ENCODE results near the gene MAP3K7. TPM values are rescaled to one million over a fixed set of nuclear protein-coding genes. Genes with fewer than 3 reads are reported as not detected.

The MAP3K7 gene
- total and polyA plus RNA-seq, 2 experiments from 2014 or later = 33.2 to 47.1 TPM

GRCh38 chr6:90483956-90484355, 102.9 kb downstream of the MAP3K7 start (continued):
- TF ChIP-seq, protein P1, sequence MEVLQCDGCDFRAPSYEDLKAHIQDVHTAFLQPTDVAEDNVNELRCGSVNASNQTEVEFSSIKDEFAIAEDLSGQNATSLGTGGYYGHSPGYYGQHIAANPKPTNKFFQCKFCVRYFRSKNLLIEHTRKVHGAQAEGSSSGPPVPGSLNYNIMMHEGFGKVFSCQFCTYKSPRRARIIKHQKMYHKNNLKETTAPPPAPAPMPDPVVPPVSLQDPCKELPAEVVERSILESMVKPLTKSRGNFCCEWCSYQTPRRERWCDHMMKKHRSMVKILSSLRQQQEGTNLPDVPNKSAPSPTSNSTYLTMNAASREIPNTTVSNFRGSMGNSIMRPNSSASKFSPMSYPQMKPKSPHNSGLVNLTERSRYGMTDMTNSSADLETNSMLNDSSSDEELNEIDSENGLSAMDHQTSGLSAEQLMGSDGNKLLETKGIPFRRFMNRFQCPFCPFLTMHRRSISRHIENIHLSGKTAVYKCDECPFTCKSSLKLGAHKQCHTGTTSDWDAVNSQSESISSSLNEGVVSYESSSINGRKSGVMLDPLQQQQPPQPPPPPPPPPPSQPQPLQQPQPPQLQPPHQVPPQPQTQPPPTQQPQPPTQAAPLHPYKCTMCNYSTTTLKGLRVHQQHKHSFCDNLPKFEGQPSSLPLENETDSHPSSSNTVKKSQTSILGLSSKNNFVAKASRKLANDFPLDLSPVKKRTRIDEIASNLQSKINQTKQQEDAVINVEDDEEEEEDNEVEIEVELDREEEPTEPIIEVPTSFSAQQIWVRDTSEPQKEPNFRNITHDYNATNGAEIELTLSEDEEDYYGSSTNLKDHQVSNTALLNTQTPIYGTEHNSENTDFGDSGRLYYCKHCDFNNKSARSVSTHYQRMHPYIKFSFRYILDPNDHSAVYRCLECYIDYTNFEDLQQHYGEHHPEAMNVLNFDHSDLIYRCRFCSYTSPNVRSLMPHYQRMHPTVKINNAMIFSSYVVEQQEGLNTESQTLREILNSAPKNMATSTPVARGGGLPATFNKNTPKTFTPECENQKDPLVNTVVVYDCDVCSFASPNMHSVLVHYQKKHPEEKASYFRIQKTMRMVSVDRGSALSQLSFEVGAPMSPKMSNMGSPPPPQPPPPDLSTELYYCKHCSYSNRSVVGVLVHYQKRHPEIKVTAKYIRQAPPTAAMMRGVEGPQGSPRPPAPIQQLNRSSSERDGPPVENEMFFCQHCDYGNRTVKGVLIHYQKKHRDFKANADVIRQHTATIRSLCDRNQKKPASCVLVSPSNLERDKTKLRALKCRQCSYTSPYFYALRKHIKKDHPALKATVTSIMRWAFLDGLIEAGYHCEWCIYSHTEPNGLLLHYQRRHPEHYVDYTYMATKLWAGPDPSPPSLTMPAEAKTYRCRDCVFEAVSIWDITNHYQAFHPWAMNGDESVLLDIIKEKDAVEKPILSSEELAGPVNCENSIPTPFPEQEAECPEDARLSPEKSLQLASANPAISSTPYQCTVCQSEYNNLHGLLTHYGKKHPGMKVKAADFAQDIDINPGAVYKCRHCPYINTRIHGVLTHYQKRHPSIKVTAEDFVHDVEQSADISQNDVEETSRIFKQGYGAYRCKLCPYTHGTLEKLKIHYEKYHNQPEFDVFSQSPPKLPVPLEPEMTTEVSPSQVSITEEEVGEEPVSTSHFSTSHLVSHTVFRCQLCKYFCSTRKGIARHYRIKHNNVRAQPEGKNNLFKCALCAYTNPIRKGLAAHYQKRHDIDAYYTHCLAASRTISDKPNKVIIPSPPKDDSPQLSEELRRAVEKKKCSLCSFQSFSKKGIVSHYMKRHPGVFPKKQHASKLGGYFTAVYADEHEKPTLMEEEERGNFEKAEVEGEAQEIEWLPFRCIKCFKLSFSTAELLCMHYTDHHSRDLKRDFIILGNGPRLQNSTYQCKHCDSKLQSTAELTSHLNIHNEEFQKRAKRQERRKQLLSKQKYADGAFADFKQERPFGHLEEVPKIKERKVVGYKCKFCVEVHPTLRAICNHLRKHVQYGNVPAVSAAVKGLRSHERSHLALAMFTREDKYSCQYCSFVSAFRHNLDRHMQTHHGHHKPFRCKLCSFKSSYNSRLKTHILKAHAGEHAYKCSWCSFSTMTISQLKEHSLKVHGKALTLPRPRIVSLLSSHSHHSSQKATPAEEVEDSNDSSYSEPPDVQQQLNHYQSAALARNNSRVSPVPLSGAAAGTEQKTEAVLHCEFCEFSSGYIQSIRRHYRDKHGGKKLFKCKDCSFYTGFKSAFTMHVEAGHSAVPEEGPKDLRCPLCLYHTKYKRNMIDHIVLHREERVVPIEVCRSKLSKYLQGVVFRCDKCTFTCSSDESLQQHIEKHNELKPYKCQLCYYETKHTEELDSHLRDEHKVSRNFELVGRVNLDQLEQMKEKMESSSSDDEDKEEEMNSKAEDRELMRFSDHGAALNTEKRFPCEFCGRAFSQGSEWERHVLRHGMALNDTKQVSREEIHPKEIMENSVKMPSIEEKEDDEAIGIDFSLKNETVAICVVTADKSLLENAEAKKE (CRISPR knock-in tag; IDR thresholded peaks at IDR 0.05) = no peak
- TF ChIP-seq EZH2phosphoT487 (IDR thresholded peaks at IDR 0.05; ENCODE audit: unreplicated experiment) (no peak), JUNB (IDR thresholded peaks at IDR 0.05; ENCODE audit: unreplicated experiment) (no peak), ZNF114 (CRISPR knock-in tag; IDR thresholded peaks at IDR 0.05) (no peak), STAT1 (IDR thresholded peaks at IDR 0.05; ENCODE audit: unreplicated experiment) (no peak)

DNA sequence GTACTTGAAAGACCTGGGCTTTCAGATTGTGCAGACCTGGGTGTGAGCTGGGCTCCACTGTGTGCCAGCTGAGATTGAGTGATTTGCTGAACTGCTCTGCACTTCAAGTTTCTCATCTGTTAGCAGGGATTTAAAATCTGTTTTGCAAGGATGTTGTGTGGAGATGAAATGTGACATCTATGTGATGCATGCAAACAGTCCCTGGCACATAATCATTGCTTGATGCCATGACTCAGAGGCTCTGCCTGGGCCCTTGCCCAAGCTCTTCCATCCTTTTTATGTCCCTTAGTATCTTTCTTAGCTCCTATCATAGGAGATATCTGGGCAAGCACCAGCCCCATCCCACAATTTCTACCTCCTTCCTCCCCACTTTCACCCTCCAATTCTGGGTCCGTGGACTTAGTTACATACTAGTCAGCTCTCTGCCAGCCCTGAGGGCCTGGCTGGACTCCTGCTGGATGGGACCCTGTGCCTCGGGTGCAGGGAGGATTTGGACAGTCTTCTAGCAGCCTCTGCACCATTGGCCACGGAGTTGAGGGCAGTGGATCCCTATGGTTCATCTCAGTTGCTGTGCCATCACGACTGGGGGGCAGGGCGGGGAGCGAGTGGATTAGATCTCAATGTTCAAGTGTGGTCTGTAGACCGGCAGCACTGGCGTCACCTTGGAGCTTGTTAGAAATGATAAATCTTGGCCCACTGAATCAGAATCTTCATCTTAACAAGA, 103.6 kb downstream of the MAP3K7 start:
- no peak overlapping the region for H2AFZ ChIP-seq
- H3F3A ChIP-seq (replicated peaks; ENCODE audit: low read depth) = 0 out of 2 replicates have a peak, but pooled peaks cover 3% of the 10 kb centered on the region
- Mint-ChIP-seq H3K4me3 (no peak overlapping the region), H3K9me3 (peaks cover 22% of the 10 kb centered on the region), H3K27me3 (ENCODE audit: insufficient read depth, low read depth, poor library complexity) (peaks cover 4% of the 10 kb centered on the region), H3K27ac (no peak overlapping the region), H3K36me3 (ENCODE audit: low read depth) (peaks cover 25% of the 10 kb centered on the region), H3K4me1 (peaks cover 37% of the 10 kb centered on the region)
- H3K9me2 ChIP-seq (ENCODE audit: insufficient read depth) = no peaks in the 10 kb centered on the region; the same call in 1 of the 2 replicates
- peaks cover 3% of the 10 kb centered on the region for H3K36me3 ChIP-seq (ENCODE audit: insufficient read depth)
- no peaks in the 10 kb centered on the region for H4K20me1 ChIP-seq (replicated peaks; ENCODE audit: insufficient read depth)
- ATAC-seq (no peak), DNase-seq (ENCODE audit: low spot score) (no peak)
- H3K79me2 ChIP-seq (replicated peaks; ENCODE audit: insufficient read depth) = no peaks in the 10 kb centered on the region
- H3K4me1 ChIP-seq (ENCODE audit: insufficient read depth) = peaks cover 26% of the 10 kb centered on the region
- no peak overlapping the region for H3K4me3 ChIP-seq
- no peaks in the 10 kb centered on the region for H3K27me3 ChIP-seq (ENCODE audit: insufficient read depth)
- H3K27ac ChIP-seq (ENCODE audit: low read depth) = no peak overlapping the region
- H3K4me2 ChIP-seq = no peak overlapping the region
- TF ChIP-seq ZNF331 (CRISPR knock-in tag; IDR thresholded peaks at IDR 0.05; ENCODE audit: low read depth) (no peak), CREB1 (CRISPR knock-in tag; IDR thresholded peaks at IDR 0.05; ENCODE audit: low read depth) (no peak), ZNF114 (CRISPR knock-in tag; IDR thresholded peaks at IDR 0.05) (no peak), JUNB (IDR thresholded peaks at IDR 0.05; ENCODE audit: unreplicated experiment) (no peak), EZH2phosphoT487 (IDR thresholded peaks at IDR 0.05; ENCODE audit: unreplicated experiment) (no peak), STAT1 (IDR thresholded peaks at IDR 0.05; ENCODE audit: unreplicated experiment) (no peak), EZH2 (IDR thresholded peaks at IDR 0.05; ENCODE audit: low read depth, unreplicated experiment) (no peak), NANOG (IDR thresholded peaks at IDR 0.05; ENCODE audit: borderline replicate concordance) (no peak), CTCF (conservative IDR thresholded peaks at IDR 0.05; ENCODE audit: low read depth in 2 of 2) (no peak)
- TF ChIP-seq, protein P2, sequence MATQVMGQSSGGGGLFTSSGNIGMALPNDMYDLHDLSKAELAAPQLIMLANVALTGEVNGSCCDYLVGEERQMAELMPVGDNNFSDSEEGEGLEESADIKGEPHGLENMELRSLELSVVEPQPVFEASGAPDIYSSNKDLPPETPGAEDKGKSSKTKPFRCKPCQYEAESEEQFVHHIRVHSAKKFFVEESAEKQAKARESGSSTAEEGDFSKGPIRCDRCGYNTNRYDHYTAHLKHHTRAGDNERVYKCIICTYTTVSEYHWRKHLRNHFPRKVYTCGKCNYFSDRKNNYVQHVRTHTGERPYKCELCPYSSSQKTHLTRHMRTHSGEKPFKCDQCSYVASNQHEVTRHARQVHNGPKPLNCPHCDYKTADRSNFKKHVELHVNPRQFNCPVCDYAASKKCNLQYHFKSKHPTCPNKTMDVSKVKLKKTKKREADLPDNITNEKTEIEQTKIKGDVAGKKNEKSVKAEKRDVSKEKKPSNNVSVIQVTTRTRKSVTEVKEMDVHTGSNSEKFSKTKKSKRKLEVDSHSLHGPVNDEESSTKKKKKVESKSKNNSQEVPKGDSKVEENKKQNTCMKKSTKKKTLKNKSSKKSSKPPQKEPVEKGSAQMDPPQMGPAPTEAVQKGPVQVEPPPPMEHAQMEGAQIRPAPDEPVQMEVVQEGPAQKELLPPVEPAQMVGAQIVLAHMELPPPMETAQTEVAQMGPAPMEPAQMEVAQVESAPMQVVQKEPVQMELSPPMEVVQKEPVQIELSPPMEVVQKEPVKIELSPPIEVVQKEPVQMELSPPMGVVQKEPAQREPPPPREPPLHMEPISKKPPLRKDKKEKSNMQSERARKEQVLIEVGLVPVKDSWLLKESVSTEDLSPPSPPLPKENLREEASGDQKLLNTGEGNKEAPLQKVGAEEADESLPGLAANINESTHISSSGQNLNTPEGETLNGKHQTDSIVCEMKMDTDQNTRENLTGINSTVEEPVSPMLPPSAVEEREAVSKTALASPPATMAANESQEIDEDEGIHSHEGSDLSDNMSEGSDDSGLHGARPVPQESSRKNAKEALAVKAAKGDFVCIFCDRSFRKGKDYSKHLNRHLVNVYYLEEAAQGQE (IDR thresholded peaks at IDR 0.05; ENCODE audit: unreplicated experiment) = no peak

Measured in GM23338 (cell line).